HG02973 (cell line): ENCODE measurements around the gene PALD1.
"Not testable (repeated sequence)": the region's sequence is repeated elsewhere in the genome, so short reads cannot be mapped to it uniquely, and the experiment has no call there.

ENCODE experiments used
- ATAC-seq: cut with Tn5 transposase; IDR thresholded peaks from one replicate; pipeline ENCODE4 v1.9.1; 2021; ENCODE audit warnings: moderate library complexity; ENCODE audit not compliant: unreplicated experiment

The PALD1 gene

GRCh38 chr10:70600512-70601395, 122.2 kb downstream of the PALD1 start:
- no peak for ATAC-seq

GRCh38 chr10:70601746-70602145, 123.2 kb downstream of the PALD1 start:
- ATAC-seq = no peak

DNA sequence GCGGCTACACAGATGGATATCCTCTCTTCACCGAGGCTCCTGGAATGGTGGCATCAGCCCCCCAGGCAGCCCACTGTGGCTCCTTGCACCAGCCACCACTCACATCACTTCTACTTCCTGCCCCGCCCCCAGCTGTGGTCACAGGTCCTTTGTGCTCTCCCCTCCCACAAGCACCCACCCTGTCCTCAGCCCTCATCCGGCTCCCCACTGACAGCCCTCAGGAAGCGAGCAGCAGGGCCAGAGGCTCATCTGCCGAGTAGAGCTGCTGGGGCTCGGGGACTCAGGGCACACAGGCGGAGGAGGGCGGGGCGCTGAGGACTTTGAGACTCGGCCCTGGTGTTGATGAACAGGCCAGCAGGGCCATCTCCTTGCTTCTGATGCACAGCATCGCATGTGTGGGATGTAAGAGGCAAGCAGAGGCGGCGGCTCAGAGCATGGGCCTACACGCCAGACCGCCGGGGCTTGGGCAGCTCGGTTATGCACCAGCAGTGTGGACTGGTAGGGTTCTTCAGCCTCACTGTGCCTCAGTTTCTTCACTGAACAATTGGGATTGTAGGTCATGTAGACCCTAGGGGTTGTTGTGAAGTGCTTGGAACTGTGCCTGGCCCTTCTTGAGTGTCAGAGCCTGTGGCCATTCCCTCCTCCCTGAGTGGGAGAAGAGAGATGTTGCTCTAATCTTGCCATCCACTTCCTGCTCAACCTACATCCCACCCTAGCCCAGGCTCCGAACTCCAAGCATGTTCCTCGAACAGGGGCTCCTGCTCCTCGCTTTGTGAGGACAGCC, 124.3 kb downstream of the PALD1 start, which contains the start of gene PRF1:
PRF1 (minus strand) TSS at position 77 of the 784 bp plus-strand sequence. CDS start 1,839 bp downstream, outside the sequence.
- no peak for ATAC-seq

- no peak for ATAC-seq
Observed at GRCh38 chr10:70603449-70603801, 124.9 kb downstream of the PALD1 start.

GRCh38 chr10:70604106-70604505, 125.5 kb downstream of the PALD1 start:
- no peak for ATAC-seq

- no peak for ATAC-seq
Observed at GRCh38 chr10:70605161-70605560, 126.6 kb downstream of the PALD1 start.

- no peak for ATAC-seq
Observed at GRCh38 chr10:70607936-70608335, 129.4 kb downstream of the PALD1 start.

DNA sequence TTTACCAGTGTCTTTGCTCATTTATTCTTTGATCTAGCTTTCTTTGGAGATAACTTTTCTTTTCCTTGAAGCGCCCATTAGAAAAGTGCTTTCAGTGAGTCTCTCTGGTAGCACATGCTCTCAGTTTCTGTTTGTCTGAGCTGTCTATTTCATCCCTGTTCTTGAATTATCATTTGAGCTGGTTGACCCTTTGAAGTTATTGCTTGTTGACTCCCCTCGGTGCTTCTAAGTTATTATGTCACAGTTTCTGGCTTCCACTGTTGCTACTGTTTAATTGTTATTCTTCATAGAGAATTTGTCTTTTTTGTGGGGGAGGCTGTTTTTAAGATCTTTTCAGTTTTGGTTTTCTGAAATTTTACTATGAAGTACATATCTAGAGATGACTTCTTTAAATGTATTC, 135.4 kb downstream of the PALD1 start:
- ATAC-seq = no peak

DNA sequence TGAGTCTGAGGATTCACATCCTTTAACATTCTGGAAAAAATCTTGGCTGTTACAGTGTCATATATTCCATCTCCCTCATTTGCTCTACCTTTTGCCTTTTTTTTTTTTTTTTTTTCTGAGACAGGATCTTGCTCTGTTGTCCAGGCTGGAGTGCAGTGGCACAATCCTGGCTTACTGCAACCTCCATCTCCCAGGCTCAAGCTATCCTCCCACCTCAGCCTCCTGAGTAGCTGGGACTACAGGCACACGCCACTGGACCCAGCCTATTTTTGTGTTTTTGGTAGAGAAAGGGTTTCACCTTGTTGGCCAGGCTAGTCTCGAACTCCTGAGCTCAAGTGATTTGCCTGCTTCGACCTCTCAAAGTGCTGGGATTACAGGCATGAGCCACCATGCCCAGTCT, 135.8 kb downstream of the PALD1 start:
- not testable (repeated sequence) for ATAC-seq

DNA sequence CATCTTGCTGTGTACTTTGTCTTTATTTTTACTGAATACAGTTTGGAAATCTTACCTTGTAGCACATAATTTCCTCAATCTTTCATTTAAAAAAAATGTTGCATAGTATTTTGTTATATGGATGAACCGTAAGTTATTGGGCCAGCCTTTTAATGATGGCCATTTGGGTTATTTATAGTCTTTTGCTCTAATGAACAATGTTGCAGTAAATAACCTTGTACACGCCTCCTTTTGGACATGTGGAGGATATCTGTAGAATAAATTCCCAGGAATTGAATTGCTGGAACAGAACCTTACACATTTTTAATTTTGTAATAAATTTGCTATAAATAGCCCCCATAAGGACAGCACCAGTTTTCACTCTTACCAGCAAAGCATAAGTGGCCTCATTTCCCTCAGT, 136.6 kb downstream of the PALD1 start:
- ATAC-seq = no peak

- no peak for ATAC-seq
Observed at GRCh38 chr10:70615784-70616522, 137.4 kb downstream of the PALD1 start.

DNA sequence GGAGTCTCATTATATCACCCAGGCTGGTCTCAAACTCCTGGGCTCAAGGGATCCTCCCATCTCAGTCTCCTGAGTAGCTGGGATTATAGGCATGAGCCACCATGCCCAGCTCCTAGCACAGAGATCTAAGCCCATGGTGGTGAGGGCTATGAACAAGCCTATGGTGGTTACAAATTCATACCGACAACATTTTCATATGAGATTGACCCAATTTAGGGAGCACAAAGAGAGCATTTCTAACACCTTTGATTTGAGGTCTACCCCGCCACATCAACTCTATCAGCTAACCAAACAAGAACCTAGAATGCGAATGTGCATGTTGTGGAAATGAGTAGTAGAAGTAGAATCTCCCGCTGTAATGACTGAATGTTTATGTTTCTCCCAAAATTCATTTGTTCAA, 138.2 kb downstream of the PALD1 start:
- ATAC-seq = no peak
